Measurements from ENCODE around the gene GBGT1. TPM values are rescaled to one million over a fixed set of nuclear protein-coding genes. Genes with fewer than 3 reads are reported as not detected.

GBGT1 gene
- polyA plus RNA-seq, 1 donor from 2014 or later, result not detected

DNA sequence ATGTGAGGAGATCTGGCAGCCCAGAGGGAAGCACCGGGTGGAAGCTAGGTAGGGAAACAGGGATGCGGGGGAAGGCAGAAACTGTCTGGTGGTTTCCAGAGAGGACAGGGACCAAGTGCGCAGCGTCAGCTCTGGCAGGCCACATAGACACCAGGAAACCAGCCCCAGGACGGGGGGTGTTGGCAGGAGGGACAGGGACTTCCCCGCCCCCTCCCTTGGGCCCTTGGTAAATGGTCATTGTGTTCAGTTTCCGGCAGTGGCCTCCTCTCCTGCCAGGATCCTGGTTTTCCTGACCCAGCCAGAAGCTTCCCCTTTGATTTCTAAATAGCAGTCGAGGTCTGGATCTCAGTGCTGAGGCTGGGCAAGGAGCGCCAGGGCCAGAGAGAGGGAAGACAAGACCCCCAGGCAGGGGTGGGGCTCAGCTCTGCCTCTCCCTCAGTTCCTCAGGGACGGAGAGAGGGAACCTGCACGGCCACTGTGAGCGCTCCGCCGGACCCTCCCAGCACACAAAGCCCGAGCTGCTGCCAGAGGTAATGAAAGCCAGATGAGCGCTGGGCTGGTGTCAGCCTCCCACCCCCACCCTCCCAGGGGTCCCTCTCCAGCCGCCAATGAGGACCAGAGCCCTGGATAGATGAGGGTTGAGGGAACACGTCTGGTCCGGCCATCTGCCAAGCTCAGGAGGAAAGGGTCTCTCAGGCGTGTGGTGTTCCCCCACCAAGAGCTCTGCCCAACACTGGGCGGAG is 44.4 kb downstream of the GBGT1 start:
- Histone ChIP-seq H3K9me2 (ENCODE audit: insufficient read depth, low read length) (no peaks in the 10 kb centered on the region), H3K27me3 (ENCODE audit: insufficient read depth, low read depth, low read length) (no peaks in the 10 kb centered on the region), H3K36me3 (ENCODE audit: insufficient read depth, low read length) (no peaks in the 10 kb centered on the region), H2AFZ (ENCODE audit: low read depth, low read length) (no peak overlapping the region), H3F3A (ENCODE audit: insufficient read depth, low read length, poor library complexity, severe bottlenecking) (no peaks in the 10 kb centered on the region), H3K9ac (ENCODE audit: low read length) (peak overlapping the region; percentile 73), H3K79me2 (replicated peaks; ENCODE audit: insufficient read depth, low read length) (peaks cover 29% of the 10 kb centered on the region), H4K20me1 (ENCODE audit: insufficient read depth) (peaks cover 16% of the 10 kb centered on the region), H3K27ac (ENCODE audit: low read length) (peak overlapping the region; percentile 12), H3K9me3 (ENCODE audit: low read length) (no peaks in the 10 kb centered on the region), H3K4me3 (ENCODE audit: low read length) (peak overlapping the region; percentile 78), H3K4me2 (ENCODE audit: low read length) (peak overlapping the region; percentile 61)
- TF ChIP-seq, protein P1, sequence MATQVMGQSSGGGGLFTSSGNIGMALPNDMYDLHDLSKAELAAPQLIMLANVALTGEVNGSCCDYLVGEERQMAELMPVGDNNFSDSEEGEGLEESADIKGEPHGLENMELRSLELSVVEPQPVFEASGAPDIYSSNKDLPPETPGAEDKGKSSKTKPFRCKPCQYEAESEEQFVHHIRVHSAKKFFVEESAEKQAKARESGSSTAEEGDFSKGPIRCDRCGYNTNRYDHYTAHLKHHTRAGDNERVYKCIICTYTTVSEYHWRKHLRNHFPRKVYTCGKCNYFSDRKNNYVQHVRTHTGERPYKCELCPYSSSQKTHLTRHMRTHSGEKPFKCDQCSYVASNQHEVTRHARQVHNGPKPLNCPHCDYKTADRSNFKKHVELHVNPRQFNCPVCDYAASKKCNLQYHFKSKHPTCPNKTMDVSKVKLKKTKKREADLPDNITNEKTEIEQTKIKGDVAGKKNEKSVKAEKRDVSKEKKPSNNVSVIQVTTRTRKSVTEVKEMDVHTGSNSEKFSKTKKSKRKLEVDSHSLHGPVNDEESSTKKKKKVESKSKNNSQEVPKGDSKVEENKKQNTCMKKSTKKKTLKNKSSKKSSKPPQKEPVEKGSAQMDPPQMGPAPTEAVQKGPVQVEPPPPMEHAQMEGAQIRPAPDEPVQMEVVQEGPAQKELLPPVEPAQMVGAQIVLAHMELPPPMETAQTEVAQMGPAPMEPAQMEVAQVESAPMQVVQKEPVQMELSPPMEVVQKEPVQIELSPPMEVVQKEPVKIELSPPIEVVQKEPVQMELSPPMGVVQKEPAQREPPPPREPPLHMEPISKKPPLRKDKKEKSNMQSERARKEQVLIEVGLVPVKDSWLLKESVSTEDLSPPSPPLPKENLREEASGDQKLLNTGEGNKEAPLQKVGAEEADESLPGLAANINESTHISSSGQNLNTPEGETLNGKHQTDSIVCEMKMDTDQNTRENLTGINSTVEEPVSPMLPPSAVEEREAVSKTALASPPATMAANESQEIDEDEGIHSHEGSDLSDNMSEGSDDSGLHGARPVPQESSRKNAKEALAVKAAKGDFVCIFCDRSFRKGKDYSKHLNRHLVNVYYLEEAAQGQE (IDR thresholded peaks at IDR 0.05; ENCODE audit: borderline replicate concordance), result no peak
- TF ChIP-seq POLR2AphosphoS5 (IDR thresholded peaks at IDR 0.05), result no peak
- TF ChIP-seq TAF1 (IDR thresholded peaks at IDR 0.05; ENCODE audit: low read depth), result no peak
- TF ChIP-seq RAD21 (conservative IDR thresholded peaks at IDR 0.05), result no peak
- no peak for TF ChIP-seq EP300 (conservative IDR thresholded peaks at IDR 0.05; ENCODE audit: poor library complexity, severe bottlenecking)
- TF ChIP-seq, protein P2, sequence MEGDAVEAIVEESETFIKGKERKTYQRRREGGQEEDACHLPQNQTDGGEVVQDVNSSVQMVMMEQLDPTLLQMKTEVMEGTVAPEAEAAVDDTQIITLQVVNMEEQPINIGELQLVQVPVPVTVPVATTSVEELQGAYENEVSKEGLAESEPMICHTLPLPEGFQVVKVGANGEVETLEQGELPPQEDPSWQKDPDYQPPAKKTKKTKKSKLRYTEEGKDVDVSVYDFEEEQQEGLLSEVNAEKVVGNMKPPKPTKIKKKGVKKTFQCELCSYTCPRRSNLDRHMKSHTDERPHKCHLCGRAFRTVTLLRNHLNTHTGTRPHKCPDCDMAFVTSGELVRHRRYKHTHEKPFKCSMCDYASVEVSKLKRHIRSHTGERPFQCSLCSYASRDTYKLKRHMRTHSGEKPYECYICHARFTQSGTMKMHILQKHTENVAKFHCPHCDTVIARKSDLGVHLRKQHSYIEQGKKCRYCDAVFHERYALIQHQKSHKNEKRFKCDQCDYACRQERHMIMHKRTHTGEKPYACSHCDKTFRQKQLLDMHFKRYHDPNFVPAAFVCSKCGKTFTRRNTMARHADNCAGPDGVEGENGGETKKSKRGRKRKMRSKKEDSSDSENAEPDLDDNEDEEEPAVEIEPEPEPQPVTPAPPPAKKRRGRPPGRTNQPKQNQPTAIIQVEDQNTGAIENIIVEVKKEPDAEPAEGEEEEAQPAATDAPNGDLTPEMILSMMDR (IDR thresholded peaks at IDR 0.05; ENCODE audit: poor library complexity, severe bottlenecking), result no peak
- no peak for TF ChIP-seq MXI1 (conservative IDR thresholded peaks at IDR 0.05; ENCODE audit: poor library complexity, severe bottlenecking)
- TF ChIP-seq EZH2 (IDR thresholded peaks at IDR 0.05; ENCODE audit: borderline replicate concordance, insufficient read depth, low read length, poor library complexity, severe bottlenecking), result no peak
- TF ChIP-seq SMC3 (conservative IDR thresholded peaks at IDR 0.05; ENCODE audit: poor library complexity), result no peak

DNA sequence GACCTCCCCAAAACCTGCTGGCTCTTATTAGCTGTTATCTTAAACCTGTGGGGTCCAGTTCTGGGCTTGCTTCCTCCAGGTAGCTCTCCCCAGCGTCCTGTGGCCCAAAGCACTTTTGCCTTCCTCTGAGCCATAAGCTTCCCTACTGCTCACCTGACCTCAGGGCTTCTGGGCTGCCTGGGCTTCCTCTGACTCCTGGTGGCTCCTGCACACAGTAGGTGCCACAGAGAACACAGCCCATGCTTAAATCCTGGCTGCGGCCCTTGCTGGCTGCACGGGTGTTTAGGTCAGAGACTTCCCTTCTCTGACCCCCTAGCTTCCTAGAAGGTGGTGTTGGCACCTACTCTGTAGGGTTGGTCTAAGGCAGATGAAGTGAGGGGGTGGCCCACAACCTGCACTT is 45.1 kb downstream of the GBGT1 start:
- Histone ChIP-seq H2AFZ (ENCODE audit: low read depth, low read length) (no peak overlapping the region), H3K9me2 (ENCODE audit: insufficient read depth, low read length) (no peaks in the 10 kb centered on the region), H3K27me3 (ENCODE audit: insufficient read depth, low read depth, low read length) (no peaks in the 10 kb centered on the region), H3K4me2 (ENCODE audit: low read length) (no peak overlapping the region), H3K9ac (ENCODE audit: low read length) (no peak overlapping the region), H3K36me3 (ENCODE audit: insufficient read depth, low read length) (no peaks in the 10 kb centered on the region), H3K79me2 (replicated peaks; ENCODE audit: insufficient read depth, low read length) (peaks cover 30% of the 10 kb centered on the region), H3K27ac (ENCODE audit: low read length) (no peak overlapping the region), H3F3A (ENCODE audit: insufficient read depth, low read length, poor library complexity, severe bottlenecking) (no peaks in the 10 kb centered on the region), H3K4me3 (ENCODE audit: low read length) (peak overlapping the region; percentile 78), H4K20me1 (ENCODE audit: insufficient read depth) (peaks cover 19% of the 10 kb centered on the region), H3K9me3 (ENCODE audit: low read length) (no peaks in the 10 kb centered on the region)
- TF ChIP-seq SMC3 (conservative IDR thresholded peaks at IDR 0.05; ENCODE audit: poor library complexity), result no peak
- no peak for TF ChIP-seq POLR2AphosphoS5 (IDR thresholded peaks at IDR 0.05)
- TF ChIP-seq EP300 (conservative IDR thresholded peaks at IDR 0.05; ENCODE audit: poor library complexity, severe bottlenecking), result no peak
- no peak for TF ChIP-seq TAF1 (IDR thresholded peaks at IDR 0.05; ENCODE audit: low read depth)
- TF ChIP-seq RAD21 (conservative IDR thresholded peaks at IDR 0.05), result no peak
- TF ChIP-seq MXI1 (conservative IDR thresholded peaks at IDR 0.05; ENCODE audit: poor library complexity, severe bottlenecking), result no peak
- no peak for TF ChIP-seq EZH2 (IDR thresholded peaks at IDR 0.05; ENCODE audit: borderline replicate concordance, insufficient read depth, low read length, poor library complexity, severe bottlenecking)
- TF ChIP-seq, protein P2 (IDR thresholded peaks at IDR 0.05; ENCODE audit: poor library complexity, severe bottlenecking), result no peak
- TF ChIP-seq, protein P1 (IDR thresholded peaks at IDR 0.05; ENCODE audit: borderline replicate concordance), result no peak
